Left lung (tissue), 10 donors: ENCODE data around the gene RNASEH1. TPM values are rescaled to one million over a fixed set of nuclear protein-coding genes. Genes with fewer than 3 reads are reported as not detected.

Source experiments
- ATAC-seq: fragments of 200-7000 bp; cut with Tn5 transposase; one replicate; pipeline ENCODE4 v1.9.1; 2020; ENCODE audit warnings: moderate library complexity
- DNase-seq, 4 donors: peaks; one replicate each; pipeline ENCODE4 v3.0.0-alpha.2; 2013 to 2020
- H3K27ac ChIP-seq, 2 donors: fragments of 200-600 bp; sonication (generic) in 1 of 2; one replicate each; pipeline versions ENCODE4 v1.5.0 to v1.8.0; 2020 to 2021
- H3K27me3 ChIP-seq, 2 donors: fragments of 200-600 bp; sonication (generic) in 1 of 2; one replicate each; pipeline versions ENCODE4 v1.5.0 to v1.8.0; 2020 to 2021
- H3K36me3 ChIP-seq, 2 donors: fragments of 200-600 bp; sonication (generic) in 1 of 2; one replicate each; pipeline versions ENCODE4 v1.5.0 to v1.8.0; 2020 to 2021
- H3K4me1 ChIP-seq, 2 donors: fragments of 200-600 bp; one replicate each; pipeline ENCODE4 v1.8.0; 2021
- H3K4me3 ChIP-seq, 2 donors: fragments of 200-600 bp; sonication (generic) in 1 of 2; one replicate each; pipeline versions ENCODE4 v1.5.0 to v1.8.0; 2020 to 2021; ENCODE audit warnings: mild to moderate bottlenecking in 1 of 2
- H3K9me3 ChIP-seq, 2 donors: fragments of 200-600 bp; sonication (generic) in 1 of 2; one replicate each; pipeline versions ENCODE4 v1.5.0 to v1.8.0; 2020 to 2021
- CTCF ChIP-seq, 2 donors: fragments of 200-600 bp; sonication (generic) in 1 of 2; IDR thresholded peaks; one replicate each; pipeline versions ENCODE4 v1.5.0 to v1.8.0; 2021; ENCODE audit warnings: antibody characterized with exemption in 2 of 2
- intact Hi-C, 2 donors: fragments of 100-400 bp; cut with DNase I; formaldehyde crosslinking; loops; one replicate each; pipeline versions ENCODE4 v1.11.2 to v1.14.2; 2022
- polyA plus RNA-seq, 6 donors: library from polyadenylated mRNA; unstranded; fragments of 120-200 nt; gene quantifications; one replicate each; pipeline ENCODE4 v1.2.1, GENCODE V29; 2013; ENCODE audit not compliant: insufficient read length in 6 of 6
- total RNA-seq, 2 donors: library from RNA; stranded (reverse); fragmentation: NEBNext Ultra II Directional; extraction: Animal tissue kit (Norgen Biotek cat#: 25700); gene quantifications; one replicate each; pipeline ENCODE4 v1.2.1, GENCODE V29; 2021
- donor health status: DM: no; HTN: yes; CAD: no.
- donor health status: DM: no; HTN: no; CAD: no.

RNASEH1 gene
- total and polyA plus RNA-seq, 8 donors = 16.1 to 22.8 (median 18.8) TPM

GRCh38 chr2:3513026-3513810 is 44.9 kb downstream of the RNASEH1 start:
- Histone ChIP-seq H3K27me3 (no peaks in the 10 kb centered on the region), H3K4me1 (peaks cover 0 to 8% of the 10 kb centered on the region in 2 donors), H3K27ac (no peak overlapping the region), H3K36me3 (peaks cover 0 to 47% of the 10 kb centered on the region in 2 donors), H3K9me3 (peaks cover 0 to 11% of the 10 kb centered on the region in 2 donors), H3K4me3 (no peak overlapping the region)
- no peak for TF ChIP-seq CTCF (IDR thresholded peaks at IDR 0.05)
- DNase-seq (no peak), ATAC-seq (no peak)
- intact Hi-C loops = no loop called here

- Histone ChIP-seq H3K9me3 (peaks cover 0 to 11% of the 10 kb centered on the region in 2 donors), H3K27me3 (no peaks in the 10 kb centered on the region), H3K4me1 (no peaks in the 10 kb centered on the region), H3K36me3 (peaks cover 0 to 56% of the 10 kb centered on the region in 2 donors), H3K27ac (no peak overlapping the region), H3K4me3 (no peak overlapping the region)
- no peak for TF ChIP-seq CTCF (IDR thresholded peaks at IDR 0.05)
- DNase-seq = no peak
- no peak for ATAC-seq
- intact Hi-C loops = no loop called here
Measured at GRCh38 chr2:3512086-3512485, 46.0 kb downstream of the RNASEH1 start.

- no peak for DNase-seq
- no peak for TF ChIP-seq CTCF (IDR thresholded peaks at IDR 0.05)
- no peaks in the 10 kb centered on the region for H3K27me3 ChIP-seq
- H3K4me1 ChIP-seq = no peaks in the 10 kb centered on the region
- H3K27ac ChIP-seq = no peak overlapping the region
- H3K36me3 ChIP-seq = peaks cover 0 to 44% of the 10 kb centered on the region in 2 donors
- peaks cover 0 to 3% of the 10 kb centered on the region in 2 donors for H3K9me3 ChIP-seq
- no peak for ATAC-seq
- no peak overlapping the region for H3K4me3 ChIP-seq
- intact Hi-C loops = no loop called here
Measured at GRCh38 chr2:3505771-3506170, 52.4 kb downstream of the RNASEH1 start.

GRCh38 chr2:3504741-3505140 is 53.4 kb downstream of the RNASEH1 start:
- H3K27ac ChIP-seq = no peak overlapping the region
- no peak for TF ChIP-seq CTCF (IDR thresholded peaks at IDR 0.05)
- H3K4me1 ChIP-seq = no peaks in the 10 kb centered on the region
- DNase-seq (no peak), ATAC-seq (no peak)
- H3K36me3 ChIP-seq = peaks cover 0 to 44% of the 10 kb centered on the region in 2 donors
- H3K4me3 ChIP-seq = no peak overlapping the region
- H3K27me3 ChIP-seq = no peaks in the 10 kb centered on the region
- peaks cover 0 to 3% of the 10 kb centered on the region in 2 donors for H3K9me3 ChIP-seq
- intact Hi-C loops = no loop called here

- peaks cover 0 to 1% of the 10 kb centered on the region in 2 donors for H3K9me3 ChIP-seq
- DNase-seq = no peak
- H3K4me1 ChIP-seq = no peaks in the 10 kb centered on the region
- intact Hi-C loops = no loop called here
- ATAC-seq = no peak
- no peak overlapping the region for H3K4me3 ChIP-seq
- peaks cover 0 to 54% of the 10 kb centered on the region in 2 donors for H3K36me3 ChIP-seq
- H3K27me3 ChIP-seq = no peaks in the 10 kb centered on the region
- TF ChIP-seq CTCF (IDR thresholded peaks at IDR 0.05) = no peak
- H3K27ac ChIP-seq = no peak overlapping the region
Measured at GRCh38 chr2:3503483-3503882, 54.6 kb downstream of the RNASEH1 start.
